ENCODE measurements around the gene ZNF562.
A peak's percentile ranks its signal among the peaks of the same experiment; 100 is the strongest.

Gene ZNF562

GRCh38 chr19:9644472-9644871, 30.4 kb downstream of the ZNF562 start:
- no peak for DNase-seq (ENCODE audit: low spot score)

- no peak for DNase-seq (ENCODE audit: low spot score)
Measured at GRCh38 chr19:9641810-9642209, 33.1 kb downstream of the ZNF562 start.

- no peak for DNase-seq (ENCODE audit: low spot score)
Measured at GRCh38 chr19:9640956-9641355, 33.9 kb downstream of the ZNF562 start.

- DNase-seq (ENCODE audit: low spot score) = no peak
Measured at GRCh38 chr19:9636018-9636417, 38.9 kb downstream of the ZNF562 start.

GRCh38 chr19:9627856-9628255, 47.0 kb downstream of the ZNF562 start:
- DNase-seq (ENCODE audit: low spot score) = no peak

GRCh38 chr19:9622531-9622930, 52.4 kb downstream of the ZNF562 start:
- no peak for DNase-seq (ENCODE audit: low spot score)

- DNase-seq (ENCODE audit: low spot score) = peak; percentile 66
Measured at GRCh38 chr19:9621156-9622037, 53.5 kb downstream of the ZNF562 start, which contains the start of gene ZNF561. ZNF561 (minus strand) TSS chr19:9621232; CDS start chr19:9619456, 1,776 bp downstream.

- no peak for DNase-seq (ENCODE audit: low spot score)
Measured at GRCh38 chr19:9620842-9621155, 54.1 kb downstream of the ZNF562 start.

GRCh38 chr19:9615844-9616243, 59.1 kb downstream of the ZNF562 start:
- no peak for DNase-seq (ENCODE audit: low spot score)

- no peak for DNase-seq (ENCODE audit: low spot score)
Measured at GRCh38 chr19:9610484-9611113, 64.3 kb downstream of the ZNF562 start.

- DNase-seq (ENCODE audit: low spot score) = no peak
Measured at GRCh38 chr19:9608912-9609311, 66.0 kb downstream of the ZNF562 start.

GRCh38 chr19:9597027-9597426, 77.9 kb downstream of the ZNF562 start:
- no peak for DNase-seq (ENCODE audit: low spot score)
